Measurements from ENCODE around the gene TPD52L2.

Gene TPD52L2

DNA sequence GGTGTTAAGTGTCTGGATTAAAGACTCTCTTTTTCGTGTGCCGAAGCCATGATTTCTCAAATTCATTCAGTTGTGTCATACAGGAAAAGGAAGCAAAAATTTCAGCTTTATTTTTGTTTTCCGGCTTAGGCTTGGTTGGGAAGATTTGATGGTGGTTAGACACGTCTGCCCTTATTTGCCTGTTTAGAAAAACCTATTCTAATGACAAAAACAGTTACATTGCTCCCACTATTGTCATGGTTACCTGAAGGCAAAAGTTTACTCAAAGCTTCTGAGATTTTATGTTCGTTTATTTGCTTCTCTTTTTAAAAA is 30.8 kb downstream of the TPD52L2 start:
- TF ChIP-seq POU6F1 (CRISPR knock-in tag; IDR thresholded peaks at IDR 0.05; ENCODE audit: borderline replicate concordance, low read depth) (no peak), ZFP30 (CRISPR knock-in tag; IDR thresholded peaks at IDR 0.05) (no peak), GLIS3 (CRISPR knock-in tag; IDR thresholded peaks at IDR 0.05) (no peak), ZNF565 (CRISPR knock-in tag; conservative IDR thresholded peaks at IDR 0.05; ENCODE audit: low read depth) (no peak), ESRRG (CRISPR knock-in tag; IDR thresholded peaks at IDR 0.05) (no peak), ZNF8 (CRISPR knock-in tag; IDR thresholded peaks at IDR 0.05) (no peak), OSR1 (CRISPR knock-in tag; IDR thresholded peaks at IDR 0.05) (no peak), BACH2 (CRISPR knock-in tag; IDR thresholded peaks at IDR 0.05; ENCODE audit: borderline replicate concordance) (no peak), TOX (CRISPR knock-in tag; IDR thresholded peaks at IDR 0.05; ENCODE audit: borderline replicate concordance) (no peak)
- TF ChIP-seq, protein P1, sequence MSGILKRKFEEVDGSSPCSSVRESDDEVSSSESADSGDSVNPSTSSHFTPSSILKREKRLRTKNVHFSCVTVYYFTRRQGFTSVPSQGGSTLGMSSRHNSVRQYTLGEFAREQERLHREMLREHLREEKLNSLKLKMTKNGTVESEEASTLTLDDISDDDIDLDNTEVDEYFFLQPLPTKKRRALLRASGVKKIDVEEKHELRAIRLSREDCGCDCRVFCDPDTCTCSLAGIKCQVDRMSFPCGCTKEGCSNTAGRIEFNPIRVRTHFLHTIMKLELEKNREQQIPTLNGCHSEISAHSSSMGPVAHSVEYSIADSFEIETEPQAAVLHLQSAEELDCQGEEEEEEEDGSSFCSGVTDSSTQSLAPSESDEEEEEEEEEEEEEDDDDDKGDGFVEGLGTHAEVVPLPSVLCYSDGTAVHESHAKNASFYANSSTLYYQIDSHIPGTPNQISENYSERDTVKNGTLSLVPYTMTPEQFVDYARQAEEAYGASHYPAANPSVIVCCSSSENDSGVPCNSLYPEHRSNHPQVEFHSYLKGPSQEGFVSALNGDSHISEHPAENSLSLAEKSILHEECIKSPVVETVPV (CRISPR knock-in tag; IDR thresholded peaks at IDR 0.05), result no peak
- TF ChIP-seq, protein P2, sequence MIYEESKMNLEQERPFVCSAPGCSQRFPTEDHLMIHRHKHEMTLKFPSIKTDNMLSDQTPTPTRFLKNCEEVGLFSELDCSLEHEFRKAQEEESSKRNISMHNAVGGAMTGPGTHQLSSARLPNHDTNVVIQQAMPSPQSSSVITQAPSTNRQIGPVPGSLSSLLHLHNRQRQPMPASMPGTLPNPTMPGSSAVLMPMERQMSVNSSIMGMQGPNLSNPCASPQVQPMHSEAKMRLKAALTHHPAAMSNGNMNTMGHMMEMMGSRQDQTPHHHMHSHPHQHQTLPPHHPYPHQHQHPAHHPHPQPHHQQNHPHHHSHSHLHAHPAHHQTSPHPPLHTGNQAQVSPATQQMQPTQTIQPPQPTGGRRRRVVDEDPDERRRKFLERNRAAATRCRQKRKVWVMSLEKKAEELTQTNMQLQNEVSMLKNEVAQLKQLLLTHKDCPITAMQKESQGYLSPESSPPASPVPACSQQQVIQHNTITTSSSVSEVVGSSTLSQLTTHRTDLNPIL (CRISPR knock-in tag; IDR thresholded peaks at IDR 0.05; ENCODE audit: low read depth), result no peak
- no peak for ATAC-seq

- TF ChIP-seq ZFP3 (CRISPR knock-in tag; IDR thresholded peaks at IDR 0.05), result no peak
- TF ChIP-seq RARB (CRISPR knock-in tag; IDR thresholded peaks at IDR 0.05), result no peak
- TF ChIP-seq ZNF8 (CRISPR knock-in tag; IDR thresholded peaks at IDR 0.05), result no peak
- no peak for TF ChIP-seq ZNF565 (CRISPR knock-in tag; conservative IDR thresholded peaks at IDR 0.05; ENCODE audit: low read depth)
- no peak for TF ChIP-seq ARNTL (CRISPR knock-in tag; IDR thresholded peaks at IDR 0.05; ENCODE audit: borderline replicate concordance, low read depth)
- TF ChIP-seq, protein P1 (CRISPR knock-in tag; IDR thresholded peaks at IDR 0.05), result no peak
- TF ChIP-seq PATZ1 (CRISPR knock-in tag; IDR thresholded peaks at IDR 0.05; ENCODE audit: borderline replicate concordance), result no peak
- TF ChIP-seq CSDC2 (CRISPR knock-in tag; IDR thresholded peaks at IDR 0.05), result no peak
- TF ChIP-seq ZFP30 (CRISPR knock-in tag; IDR thresholded peaks at IDR 0.05), result no peak
- no peak for TF ChIP-seq ZC3H10 (CRISPR knock-in tag; IDR thresholded peaks at IDR 0.05)
- no peak for TF ChIP-seq GLIS3 (CRISPR knock-in tag; IDR thresholded peaks at IDR 0.05)
- ATAC-seq, result peak; percentile 7; the same call in 1 of the 3 replicates
Measured at GRCh38 chr20:63896264-63897105, 31.4 kb downstream of the TPD52L2 start.

DNA sequence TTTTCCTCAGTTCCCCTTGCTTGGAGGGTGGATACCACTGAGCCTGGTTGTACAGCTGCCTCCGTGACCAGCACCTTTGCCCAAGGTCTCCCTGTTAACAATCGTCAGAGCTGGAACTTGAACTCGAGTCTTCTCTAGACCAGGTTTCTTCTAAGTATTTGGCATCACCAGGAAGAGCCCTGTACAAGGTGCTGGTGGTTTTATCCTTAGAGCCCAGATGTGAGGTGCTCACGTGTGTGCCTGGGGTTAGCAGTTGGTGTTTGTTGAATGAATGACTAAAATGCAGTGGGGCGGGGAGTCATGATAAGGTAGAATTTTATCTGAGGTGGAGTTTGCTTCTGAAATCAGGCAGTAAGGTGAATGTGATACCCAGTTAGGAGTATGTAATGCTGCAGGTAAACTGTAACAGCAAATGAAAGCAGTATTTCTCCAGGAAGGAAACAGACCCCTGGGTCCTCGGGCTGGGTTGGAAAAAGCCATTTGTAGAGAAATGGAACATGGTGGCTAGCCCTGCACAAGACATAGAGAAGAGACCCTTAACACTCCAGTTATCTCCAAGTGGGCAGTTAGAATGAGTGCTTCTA is 33.0 kb downstream of the TPD52L2 start:
- no peak for ATAC-seq
- no peak for TF ChIP-seq POU6F1 (CRISPR knock-in tag; IDR thresholded peaks at IDR 0.05; ENCODE audit: borderline replicate concordance, low read depth)
- TF ChIP-seq, protein P2 (CRISPR knock-in tag; IDR thresholded peaks at IDR 0.05; ENCODE audit: low read depth), result no peak
- no peak for TF ChIP-seq ZNF8 (CRISPR knock-in tag; IDR thresholded peaks at IDR 0.05)
- TF ChIP-seq ZFP30 (CRISPR knock-in tag; IDR thresholded peaks at IDR 0.05), result no peak
- TF ChIP-seq SNAI2 (CRISPR knock-in tag; IDR thresholded peaks at IDR 0.05), result no peak

Measured in SK-N-SH treated with all-trans-retinoic acid at 6 μM for 48 hours (cell line).